HL-60 (cell line): ENCODE measurements around the gene SORL1.
A peak's percentile ranks its signal among the peaks of the same experiment; 100 is the strongest.
"Not testable (repeated sequence)": the region's sequence is repeated elsewhere in the genome, so short reads cannot be mapped to it uniquely, and the experiment has no call there.

Source experiments
- DNase-seq, 2 experiments: peaks; one replicate each; pipeline ENCODE4 v3.0.0-alpha.2; 2010 to 2020; ENCODE audit warnings: low read depth in 1 of 2, low spot score in 1 of 2
- H3K27ac ChIP-seq: fragments of 250-450 bp; sonication (Bioruptor Pico); replicated peaks from 2 replicates; pipeline ENCODE4 v1.5.1; 2020; ENCODE audit warnings: mild to moderate bottlenecking, moderate library complexity
- H3K27me3 ChIP-seq: fragments of 250-450 bp; sonication (Bioruptor Pico); 2 replicates; pipeline ENCODE4 v1.5.1; 2021; ENCODE audit warnings: mild to moderate bottlenecking, moderate library complexity; ENCODE audit not compliant: insufficient read depth, poor library complexity, severe bottlenecking
- H3K4me3 ChIP-seq: replicated peaks from 2 replicates; pipeline ENCODE4 v1.5.1; 2011; ENCODE audit warnings: mild to moderate bottlenecking, control low read depth, low read length; ENCODE audit not compliant: insufficient read depth
- CTCF ChIP-seq: IDR thresholded peaks from one replicate; pipeline ENCODE4 v1.5.1; 2011; ENCODE audit warnings: low read length, control low read depth, inconsistent platforms; ENCODE audit not compliant: insufficient read depth
- GABPA ChIP-seq: IDR thresholded peaks from 2 replicates; pipeline ENCODE4 v1.6.1; 2012; ENCODE audit warnings: low read depth
- POLR2AphosphoS5 ChIP-seq: IDR thresholded peaks from 2 replicates; pipeline ENCODE4 v1.6.1; 2012; ENCODE audit warnings: low read depth
- REST ChIP-seq: IDR thresholded peaks from 2 replicates; pipeline ENCODE4 v1.6.1; 2012; ENCODE audit warnings: low read depth; ENCODE audit not compliant: insufficient replicate concordance
- SPI1 ChIP-seq: IDR thresholded peaks from 2 replicates; pipeline ENCODE4 v1.6.1; 2012; ENCODE audit warnings: low read depth, mild to moderate bottlenecking, borderline replicate concordance

Gene SORL1

GRCh38 chr11:121636081-121636799, 184.1 kb downstream of the SORL1 start:
- H3K27ac ChIP-seq, result no peak overlapping the region
- H3K27me3 ChIP-seq, result no peaks in the 10 kb centered on the region
- DNase-seq, result no peak
- no peak overlapping the region for H3K4me3 ChIP-seq
- TF ChIP-seq GABPA (no peak), REST (no peak), CTCF (no peak), SPI1 (no peak), POLR2AphosphoS5 (no peak)

GRCh38 chr11:121636800-121637176, 184.7 kb downstream of the SORL1 start:
- TF ChIP-seq GABPA, result no peak
- TF ChIP-seq POLR2AphosphoS5, result no peak
- TF ChIP-seq REST, result no peak
- Histone ChIP-seq H3K4me3 (no peak overlapping the region), H3K27ac (no peak overlapping the region), H3K27me3 (no peaks in the 10 kb centered on the region)
- peak in 1 of 2 experiments; percentile 25 for DNase-seq

- DNase-seq, H3K27me3 ChIP-seq, H3K4me3 ChIP-seq, H3K27ac ChIP-seq: not testable (repeated sequence)
Observed at GRCh38 chr11:121637587-121637986, 185.5 kb downstream of the SORL1 start.

- Histone ChIP-seq H3K27me3 (no peaks in the 10 kb centered on the region), H3K27ac (no peak overlapping the region), H3K4me3 (no peak overlapping the region)
- DNase-seq, result no peak
- TF ChIP-seq CTCF, result no peak
- no peak for TF ChIP-seq GABPA
- TF ChIP-seq SPI1, result no peak
- TF ChIP-seq REST, result no peak
- TF ChIP-seq POLR2AphosphoS5, result no peak
Observed at GRCh38 chr11:121643479-121644186, 191.5 kb downstream of the SORL1 start.
